Activated B cell treated with CpG ODN at 0.5 μM for 24 hours (primary cell): ENCODE results near the gene ZHX3. TPM values are rescaled to one million over a fixed set of nuclear protein-coding genes. Genes with fewer than 3 reads are reported as not detected.

ENCODE experiments used
- ATAC-seq: fragments of 200-7000 bp; cut with Tn5 transposase; one replicate; pipeline ENCODE4 v1.10.0; 2021; ENCODE audit warnings: low read depth, mild to moderate bottlenecking, moderate library complexity
- CTCF ChIA-PET: fragments of 350-600 bp; sonication (Branson Sonifier 250); formaldehyde crosslinking; loops from one replicate; lab custom pipeline; 2021; ENCODE audit warnings: antibody characterized with exemption; lab: Charles Lee
- POLR2A ChIA-PET: fragments of 350-600 bp; sonication (Branson Sonifier 250); formaldehyde crosslinking; loops from one replicate; lab custom pipeline; 2021; ENCODE audit warnings: antibody characterized with exemption; lab: Charles Lee
- DNase-seq: peaks from one replicate; pipeline ENCODE4 v3.0.0; 2022
- H3K27ac Mint-ChIP-seq: one replicate; pipeline ENCODE4 v1.8.0; 2020; ENCODE audit warnings: mixed read lengths
- H3K27me3 Mint-ChIP-seq: one replicate; pipeline ENCODE4 v1.8.0; 2021; ENCODE audit warnings: mixed read lengths
- H3K36me3 Mint-ChIP-seq: one replicate; pipeline ENCODE4 v1.8.0; 2021; ENCODE audit warnings: low read depth, mixed read lengths
- H3K4me1 Mint-ChIP-seq: one replicate; pipeline ENCODE4 v1.8.0; 2021; ENCODE audit warnings: mixed read lengths
- H3K4me3 Mint-ChIP-seq: one replicate; pipeline ENCODE4 v1.8.0; 2020; ENCODE audit warnings: mild to moderate bottlenecking, mixed read lengths
- H3K9me3 Mint-ChIP-seq: one replicate; pipeline ENCODE4 v1.8.0; 2020; ENCODE audit warnings: mixed read lengths
- CTCF ChIP-seq: fragments of 200-600 bp; IDR thresholded peaks from one replicate; pipeline ENCODE4 v1.8.0; 2022; ENCODE audit warnings: antibody characterized with exemption, mild to moderate bottlenecking
- intact Hi-C: fragments of 100-400 bp; cut with micrococcal nuclease; formaldehyde crosslinking; loops from one replicate; pipeline ENCODE4 v1.15.1; 2024
- total RNA-seq: library from RNA; stranded (reverse); gene quantifications from 2 replicates; pipeline ENCODE4 v1.2.3, GENCODE V29; 2022

ZHX3 gene
- total RNA-seq, 1 donor from 2014 or later: 21.2 TPM

GRCh38 chr20:41272339-41272738 lies 45.2 kb downstream of the ZHX3 start:
- ATAC-seq: no peak
- Mint-ChIP-seq H3K27ac (no peak overlapping the region), H3K9me3 (no peaks in the 10 kb centered on the region), H3K4me3 (no peak overlapping the region), H3K36me3 (peaks cover 13% of the 10 kb centered on the region), H3K4me1 (no peaks in the 10 kb centered on the region), H3K27me3 (no peaks in the 10 kb centered on the region)
- no peak for DNase-seq
- CTCF ChIA-PET: no interaction called here
- intact Hi-C loops: no loop called here
- no peak for TF ChIP-seq CTCF
- POLR2A ChIA-PET: no interaction called here

GRCh38 chr20:41268917-41269652 lies 48.4 kb downstream of the ZHX3 start:
- POLR2A ChIA-PET: interaction anchor here (0.7 kb wide), 1 partner anchor 11 kb away, joined by 3 read pairs; no protein-coding TSS in a partner anchor

GRCh38 chr20:41268402-41268801 lies 49.1 kb downstream of the ZHX3 start:
- Mint-ChIP-seq H3K4me3 (no peak overlapping the region), H3K4me1 (no peaks in the 10 kb centered on the region), H3K9me3 (no peaks in the 10 kb centered on the region), H3K36me3 (peaks cover 15% of the 10 kb centered on the region), H3K27ac (no peak overlapping the region), H3K27me3 (no peaks in the 10 kb centered on the region)
- DNase-seq (no peak), ATAC-seq (no peak)
- intact Hi-C loops: no loop called here
- ChIA-PET POLR2A (no interaction called here), CTCF (no interaction called here)
- no peak for TF ChIP-seq CTCF

More at GRCh38 chr20:41268917-41269652, 48.4 kb downstream of the ZHX3 start:
- H3K4me3 Mint-ChIP-seq: no peak overlapping the region
- no peak for TF ChIP-seq CTCF
- H3K4me1 Mint-ChIP-seq: no peaks in the 10 kb centered on the region
- no peaks in the 10 kb centered on the region for H3K27me3 Mint-ChIP-seq
- intact Hi-C loops: no loop called here
- peaks cover 15% of the 10 kb centered on the region for H3K36me3 Mint-ChIP-seq
- ATAC-seq (no peak), DNase-seq (no peak)
- CTCF ChIA-PET: interaction anchor here (1.3 kb wide), 1 partner anchor 27 kb away, joined by 3 read pairs; no protein-coding TSS in a partner anchor
- no peak overlapping the region for H3K27ac Mint-ChIP-seq
- no peaks in the 10 kb centered on the region for H3K9me3 Mint-ChIP-seq

GRCh38 chr20:41265938-41266337 lies 51.6 kb downstream of the ZHX3 start:
- Mint-ChIP-seq H3K4me1 (no peaks in the 10 kb centered on the region), H3K9me3 (no peaks in the 10 kb centered on the region), H3K36me3 (peaks cover 15% of the 10 kb centered on the region), H3K27me3 (no peaks in the 10 kb centered on the region), H3K27ac (no peak overlapping the region), H3K4me3 (no peak overlapping the region)
- intact Hi-C loops: no loop called here
- ATAC-seq: no peak
- ChIA-PET CTCF (no interaction called here), POLR2A (interaction anchor here (0.7 kb wide), 1 partner anchor 580 kb away, joined by 3 read pairs; no protein-coding TSS in a partner anchor)
- no peak for TF ChIP-seq CTCF
- no peak for DNase-seq

DNA sequence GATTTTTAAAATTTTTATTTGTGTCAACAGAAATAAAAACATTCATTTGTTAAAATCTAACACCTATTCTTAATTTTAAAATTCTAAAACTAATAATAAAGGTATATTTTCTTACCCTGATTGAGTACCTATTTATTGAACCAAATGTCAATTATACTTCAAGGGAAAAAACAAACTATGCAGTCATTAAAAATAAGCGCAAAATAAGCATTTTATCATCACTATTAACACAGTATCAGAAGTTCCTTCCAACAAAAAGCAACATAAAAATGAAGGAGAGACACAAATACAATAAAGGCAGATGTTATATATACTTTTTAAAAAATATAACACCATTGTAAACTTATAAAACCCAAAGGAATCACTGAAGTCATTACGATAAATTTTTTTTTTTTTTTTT lies 52.7 kb downstream of the ZHX3 start:
- no peak for TF ChIP-seq CTCF
- POLR2A ChIA-PET: no interaction called here
- Mint-ChIP-seq H3K4me1 (no peaks in the 10 kb centered on the region), H3K36me3 (peaks cover 15% of the 10 kb centered on the region), H3K4me3 (no peak overlapping the region), H3K27ac (no peak overlapping the region), H3K9me3 (no peaks in the 10 kb centered on the region), H3K27me3 (no peaks in the 10 kb centered on the region)
- DNase-seq (no peak), ATAC-seq (no peak)
- CTCF ChIA-PET: no interaction called here
- intact Hi-C loops: no loop called here
